NCI-H2081 treated with DMSO at 0.1 percent for 48 hours (cell line): ENCODE data around the gene TLCD3A.
"Not testable (repeated sequence)": the region's sequence is repeated elsewhere in the genome, so short reads cannot be mapped to it uniquely, and the experiment has no call there.

Experiments
- DNase-seq: peaks from one replicate; lab custom pipeline; 2025; lab: John Stamatoyannopoulos, UW

TLCD3A gene

DNA sequence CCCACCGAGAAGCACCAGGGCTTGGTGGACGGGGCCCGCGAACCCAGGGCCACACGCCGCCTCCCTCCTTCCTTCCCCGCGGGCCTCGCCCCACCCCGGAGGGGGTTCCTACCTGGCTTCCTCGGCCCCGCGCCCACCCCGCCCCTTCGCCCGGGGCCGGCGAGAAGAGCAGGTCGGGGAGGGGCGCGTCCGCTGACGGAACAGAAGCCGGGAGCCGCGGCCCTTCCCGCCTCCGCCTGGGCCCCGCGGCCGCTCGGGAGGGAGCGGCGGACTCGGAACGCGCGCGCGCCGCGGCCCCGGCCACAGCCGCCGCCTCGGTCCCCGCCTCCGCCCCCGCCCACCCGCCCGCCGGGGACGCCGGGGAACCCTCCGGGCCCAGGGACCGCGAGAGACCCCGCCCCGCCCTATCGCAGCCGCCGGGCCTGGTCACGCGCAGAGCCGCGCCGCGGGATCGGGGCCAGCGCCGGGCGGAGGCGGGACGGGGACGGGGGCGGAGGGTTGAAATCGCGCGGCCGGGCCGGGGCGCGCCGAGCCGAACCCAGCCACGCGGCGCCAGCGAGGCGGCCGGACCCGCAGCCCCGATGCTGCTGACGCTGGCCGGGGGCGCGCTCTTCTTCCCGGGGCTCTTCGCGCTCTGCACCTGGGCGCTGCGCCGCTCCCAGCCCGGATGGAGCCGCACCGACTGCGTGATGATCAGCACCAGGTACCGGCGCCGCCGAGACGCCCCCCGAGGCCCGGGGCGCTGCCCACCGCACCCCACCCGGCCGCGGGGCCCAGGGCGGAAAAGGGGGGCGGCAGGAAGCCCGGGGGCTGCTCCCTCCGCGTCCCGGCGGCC is at the start of gene TLCD3A:
Gene TLCD3A (plus strand): TSS at position 530 of the 835 bp plus-strand sequence. CDS start 52 bp downstream, at position 582.
- no peak for DNase-seq

GRCh38 chr17:683040-683439 is 49.4 kb upstream of the TLCD3A start:
- no peak for DNase-seq

DNA sequence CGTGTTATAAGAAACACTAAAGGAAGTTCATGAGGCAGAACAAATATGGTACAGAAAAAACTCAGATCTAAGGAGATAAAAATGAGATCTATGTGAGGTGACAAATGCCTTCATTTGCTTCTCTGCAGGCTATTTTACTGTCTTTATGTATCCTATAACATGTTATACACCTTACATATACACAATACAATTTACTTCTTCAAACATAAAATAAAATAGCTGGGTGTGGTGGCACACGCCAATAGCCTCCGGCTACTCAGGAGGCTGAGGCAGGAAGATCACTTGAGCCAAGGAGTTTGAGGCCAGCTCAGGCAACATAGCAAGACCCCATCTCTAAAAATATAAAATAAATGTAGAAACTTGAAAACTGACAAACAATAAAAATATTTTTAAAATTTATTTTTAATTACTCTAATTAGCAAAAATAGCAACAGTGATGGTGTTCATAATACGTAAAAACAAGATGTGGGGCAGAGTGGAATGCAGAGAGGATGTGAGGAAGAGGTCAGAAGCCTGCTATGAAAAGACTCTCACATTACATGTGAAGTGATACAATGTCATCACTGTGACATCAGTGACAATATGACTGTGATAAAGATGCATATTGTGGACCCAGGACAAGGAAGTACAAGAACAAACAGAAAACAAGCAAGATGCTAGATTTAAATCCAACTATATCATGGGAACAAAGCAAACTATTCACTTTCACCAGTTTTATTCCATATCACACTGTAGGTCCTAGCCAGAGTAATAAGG is 48.7 kb upstream of the TLCD3A start:
- no peak for DNase-seq

- DNase-seq, result no peak
Observed at GRCh38 chr17:685006-685405, 47.4 kb upstream of the TLCD3A start.

DNA sequence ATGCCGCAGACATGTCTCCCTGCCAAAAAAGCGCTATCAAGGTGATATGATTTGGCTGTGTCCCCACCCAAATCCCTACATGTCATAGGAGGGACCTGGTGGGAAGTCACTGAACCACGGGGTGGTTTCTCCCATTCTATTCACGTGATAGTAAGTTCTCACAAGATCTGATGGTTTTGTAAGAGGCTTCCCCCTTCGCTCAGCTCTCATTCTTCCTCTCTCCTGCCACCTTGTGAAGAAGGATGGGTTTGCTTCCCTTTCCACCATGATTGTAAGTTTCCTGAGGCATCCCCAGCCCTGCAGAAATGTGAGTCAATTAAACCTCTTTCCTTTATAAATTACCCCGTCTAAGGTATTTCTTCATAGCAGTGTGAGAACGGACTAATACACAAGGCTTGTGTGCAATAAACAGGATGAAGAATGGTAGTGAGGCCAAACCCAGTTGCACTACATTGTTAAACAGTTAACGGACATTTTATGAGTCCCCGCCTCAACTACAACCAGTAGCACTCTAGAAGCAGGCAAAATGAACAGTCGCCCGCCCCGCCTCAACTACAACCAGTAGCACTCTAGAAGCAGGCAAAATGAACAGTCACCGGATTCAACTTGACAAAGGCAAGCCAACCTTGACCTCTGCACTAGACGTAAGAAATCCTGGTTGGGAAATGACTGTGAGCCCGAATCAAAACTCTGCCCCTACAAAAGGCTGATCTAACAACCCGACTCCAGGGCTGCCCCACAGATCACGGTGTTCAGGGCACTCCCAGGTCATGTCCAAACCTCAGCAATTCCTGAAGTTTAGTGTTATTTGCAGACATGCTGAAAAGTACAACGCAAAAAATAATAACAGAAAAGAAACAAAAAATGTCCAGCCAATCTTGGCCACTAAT is 44.1 kb upstream of the TLCD3A start:
- no peak for DNase-seq

- no peak for DNase-seq
Observed at GRCh38 chr17:689556-690275, 42.7 kb upstream of the TLCD3A start.

DNA sequence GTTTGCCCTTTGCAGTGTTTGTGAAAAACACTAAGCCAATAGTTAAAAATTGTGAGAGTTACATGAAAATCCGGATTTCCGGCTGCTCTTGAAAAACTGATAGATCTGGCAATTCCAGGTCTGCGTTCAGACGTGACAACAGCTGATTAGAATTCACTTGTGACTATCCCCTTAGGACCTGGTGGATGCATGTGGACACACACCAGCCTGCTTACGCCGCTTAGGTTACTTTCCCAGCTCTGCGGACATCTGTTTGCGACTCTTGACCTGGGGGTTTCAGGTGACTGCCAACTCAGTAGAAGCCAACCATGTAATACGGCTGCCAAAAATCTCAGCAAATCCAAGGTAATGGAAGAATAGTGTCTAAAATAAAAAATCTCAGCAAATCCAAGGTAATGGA is 42.0 kb upstream of the TLCD3A start:
- no peak for DNase-seq

DNA sequence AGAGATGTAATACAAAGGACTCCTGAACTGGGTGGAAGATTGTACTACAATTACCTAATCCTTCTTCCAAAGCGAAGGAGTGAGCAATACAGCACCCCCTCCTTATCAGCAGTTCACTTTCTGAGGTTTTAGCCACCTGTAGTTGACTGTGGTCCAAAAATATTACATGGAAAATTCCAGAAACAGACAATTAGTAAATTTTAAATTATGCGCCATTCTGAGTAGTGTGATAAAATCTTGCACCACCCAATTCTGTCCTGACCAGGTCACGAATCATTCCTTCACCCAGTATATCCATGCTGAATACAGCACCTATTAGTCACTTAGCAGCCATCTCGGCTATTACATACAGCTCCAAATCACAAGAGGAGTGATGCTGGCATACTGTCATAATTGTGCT is 41.0 kb upstream of the TLCD3A start:
- DNase-seq, result no peak

GRCh38 chr17:692116-692515 is 40.3 kb upstream of the TLCD3A start:
- no peak for DNase-seq

DNA sequence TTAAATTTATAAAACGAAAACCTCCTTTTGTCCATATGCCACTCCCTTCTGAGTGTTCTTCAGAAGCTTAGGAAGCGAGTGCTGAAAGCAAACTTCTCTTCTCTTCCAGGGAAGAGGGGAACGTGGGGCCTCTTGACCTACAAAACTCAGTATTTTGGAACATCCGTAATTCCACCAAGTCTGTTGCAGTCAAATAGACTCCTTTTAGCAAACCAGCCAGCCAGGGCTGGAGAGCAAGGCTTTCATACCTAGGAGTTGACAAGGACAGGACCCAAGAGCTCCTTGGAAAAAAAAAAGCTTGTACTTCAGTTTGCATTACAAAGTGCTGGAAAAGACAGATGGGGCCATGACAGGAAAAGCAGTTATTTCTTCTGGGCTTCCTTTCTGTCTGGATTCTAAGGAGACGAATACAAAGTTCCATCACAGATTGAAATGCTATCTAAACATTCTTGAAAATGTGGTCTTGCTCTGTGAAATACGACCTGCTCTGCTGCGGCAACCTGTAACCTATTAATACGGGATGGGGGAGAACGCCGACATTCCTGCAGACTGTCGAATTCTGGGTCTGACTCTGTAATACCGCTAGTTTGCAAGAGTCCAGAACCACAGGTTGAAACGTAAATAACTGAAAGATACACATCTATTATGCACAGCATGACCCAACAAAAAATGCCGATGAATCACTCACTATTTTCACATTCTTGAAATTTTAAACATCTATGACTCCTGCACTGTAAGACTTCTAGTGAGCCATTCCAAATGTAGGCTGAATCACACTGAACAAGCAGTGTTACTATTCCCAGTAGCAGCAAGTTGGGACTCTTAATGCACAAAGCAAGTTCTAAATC is 38.4 kb upstream of the TLCD3A start:
- DNase-seq, result no peak

DNA sequence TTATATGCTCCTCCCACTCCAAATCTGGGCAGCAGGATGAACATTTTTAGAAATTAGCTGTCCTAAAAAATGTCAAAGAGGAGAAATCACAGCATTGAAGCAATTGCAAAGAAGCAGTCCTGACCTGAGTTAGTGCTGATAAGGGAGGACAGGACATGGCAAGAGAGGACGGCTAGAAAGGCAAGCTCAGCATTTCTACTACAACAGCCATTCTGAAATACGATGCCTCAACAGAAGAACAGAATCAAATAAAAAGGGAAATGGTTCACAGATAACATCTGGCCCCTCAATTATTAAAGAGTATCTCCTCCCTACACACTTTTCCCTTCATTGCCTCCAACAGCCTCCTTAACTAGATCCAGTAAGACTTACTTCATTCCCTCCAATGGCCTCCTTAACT is 36.0 kb upstream of the TLCD3A start:
- DNase-seq, result no peak

GRCh38 chr17:697682-698081 is 34.7 kb upstream of the TLCD3A start:
- no peak for DNase-seq

DNA sequence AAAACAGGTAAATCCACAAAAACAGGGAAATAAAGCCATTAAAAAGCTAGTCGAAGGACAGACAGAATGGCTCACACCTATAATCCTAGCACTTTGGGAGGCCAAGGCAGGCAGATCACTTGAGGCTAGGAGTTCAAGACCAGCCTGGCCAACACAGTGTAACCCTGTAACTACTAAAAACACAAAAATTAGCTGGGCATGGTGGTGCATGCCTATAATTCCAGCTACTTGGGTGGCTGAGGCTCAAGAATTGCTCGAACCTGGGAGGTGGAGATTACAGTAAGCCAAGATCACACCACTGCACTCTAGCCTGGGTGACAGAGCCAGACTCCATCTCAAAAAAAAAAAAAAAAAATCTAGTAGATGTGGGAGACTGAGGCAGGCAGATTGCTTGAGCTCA is 34.3 kb upstream of the TLCD3A start:
- DNase-seq, result not testable (repeated sequence)

DNA sequence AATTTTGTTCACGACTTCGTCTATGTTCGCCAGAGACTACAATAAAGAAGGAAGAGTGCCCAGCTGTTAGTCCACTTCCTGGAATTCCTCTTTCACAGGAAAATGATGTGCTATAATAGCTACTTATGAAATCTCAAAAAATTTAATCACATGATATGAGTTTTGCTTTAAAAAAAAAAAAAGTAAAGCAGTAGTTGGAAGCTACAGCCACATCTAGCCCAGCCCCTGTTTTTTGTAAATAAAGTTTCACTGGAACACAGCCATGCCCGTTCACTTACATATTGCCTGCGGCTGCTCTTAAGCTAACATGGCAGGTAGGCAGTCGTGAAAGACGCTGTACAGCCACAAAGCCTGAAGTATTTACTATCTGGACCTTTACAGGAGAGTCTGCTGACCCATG is 33.1 kb upstream of the TLCD3A start:
- no peak for DNase-seq

DNA sequence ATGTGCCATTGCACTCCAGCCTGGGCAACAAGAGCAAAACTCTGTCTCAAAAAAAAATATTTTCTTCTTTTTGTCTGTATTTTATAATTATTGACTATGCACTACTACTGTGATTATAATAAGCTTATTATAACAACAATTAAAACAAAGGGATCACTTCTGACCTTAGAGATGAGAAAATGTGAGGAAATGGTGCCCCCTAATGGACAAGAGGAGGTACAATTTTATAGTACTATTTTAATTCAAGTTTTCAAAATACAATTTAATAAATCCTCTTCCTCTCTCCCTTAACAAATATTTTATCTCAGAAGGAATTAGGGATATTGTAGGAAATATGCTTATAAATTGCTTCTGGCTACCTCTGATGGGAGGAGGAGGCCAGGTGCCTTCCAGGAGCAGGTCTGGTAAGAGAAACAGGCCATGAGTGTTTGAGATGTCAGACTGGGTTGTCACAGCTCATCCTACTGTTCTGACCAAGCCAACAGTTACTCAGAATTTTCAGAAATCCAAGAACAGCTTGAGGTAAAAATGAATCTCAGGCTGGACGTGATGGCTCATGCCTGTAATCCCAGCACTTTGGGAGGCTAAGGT is 31.8 kb upstream of the TLCD3A start:
- no peak for DNase-seq

DNA sequence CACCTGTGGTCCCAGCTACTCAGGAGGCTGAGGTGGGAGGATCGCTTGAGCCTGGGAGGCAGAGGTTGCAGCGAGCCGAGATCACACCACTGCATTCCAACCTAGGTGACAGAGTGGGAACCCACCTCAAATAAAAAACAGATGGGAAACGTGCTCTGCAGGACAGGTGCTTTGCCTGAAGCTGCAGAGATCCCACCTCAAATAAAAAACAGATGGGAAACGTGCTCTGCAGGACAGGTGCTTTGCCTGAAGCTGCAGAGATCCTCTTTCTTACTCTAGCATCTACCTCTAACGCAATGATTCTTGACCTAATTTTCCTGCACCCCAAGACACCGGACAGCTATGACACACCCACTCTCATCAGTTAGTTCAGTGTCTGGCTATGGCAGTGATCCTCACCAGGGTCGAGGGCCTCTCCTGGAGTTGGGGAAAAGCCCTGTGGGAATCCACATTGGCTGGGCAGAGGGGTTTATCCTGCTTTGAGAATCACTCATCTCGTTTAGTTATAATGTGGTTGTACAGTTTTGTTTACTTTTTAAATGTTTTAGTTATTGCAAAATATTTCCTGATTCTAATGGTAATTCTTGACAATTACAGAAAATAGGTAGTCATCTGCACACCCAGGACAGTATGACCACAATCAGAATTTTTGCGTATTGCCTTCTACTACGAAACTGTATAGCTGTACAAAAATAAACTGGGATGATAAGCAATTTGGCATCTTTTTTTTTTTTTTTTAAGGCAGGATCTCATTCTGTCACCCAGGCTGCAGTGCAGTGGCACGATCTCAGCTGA is 29.1 kb upstream of the TLCD3A start:
- DNase-seq, result no peak

- no peak for DNase-seq
Observed at GRCh38 chr17:704111-704864, 28.1 kb upstream of the TLCD3A start.

GRCh38 chr17:705011-705410 is 27.4 kb upstream of the TLCD3A start:
- no peak for DNase-seq

DNA sequence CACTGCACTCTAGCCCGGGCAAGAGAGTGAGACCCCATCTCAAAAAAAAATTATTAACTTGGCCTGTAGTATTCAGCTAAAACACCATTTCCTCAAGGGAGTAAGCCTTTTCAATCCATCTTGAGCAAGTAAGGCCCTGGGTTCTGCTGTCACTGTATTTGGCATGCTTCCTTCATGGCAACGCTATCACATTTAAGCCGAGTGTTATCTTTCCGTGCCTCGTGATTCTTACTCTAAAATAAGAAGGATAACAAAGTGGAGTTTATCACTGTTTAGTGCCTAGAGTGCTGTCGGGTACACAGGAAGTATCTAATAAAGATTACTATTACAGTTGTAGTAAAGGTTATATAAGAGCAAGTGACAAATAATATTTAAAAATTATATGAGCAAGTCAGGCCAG is 26.5 kb upstream of the TLCD3A start:
- DNase-seq, result no peak
